Measurements from ENCODE around the gene ZBTB7B. TPM values are rescaled to one million over a fixed set of nuclear protein-coding genes. Genes with fewer than 3 reads are reported as not detected.

ZBTB7B gene
- total RNA-seq, 1 donor from 2014 or later: 83.1 TPM

DNA sequence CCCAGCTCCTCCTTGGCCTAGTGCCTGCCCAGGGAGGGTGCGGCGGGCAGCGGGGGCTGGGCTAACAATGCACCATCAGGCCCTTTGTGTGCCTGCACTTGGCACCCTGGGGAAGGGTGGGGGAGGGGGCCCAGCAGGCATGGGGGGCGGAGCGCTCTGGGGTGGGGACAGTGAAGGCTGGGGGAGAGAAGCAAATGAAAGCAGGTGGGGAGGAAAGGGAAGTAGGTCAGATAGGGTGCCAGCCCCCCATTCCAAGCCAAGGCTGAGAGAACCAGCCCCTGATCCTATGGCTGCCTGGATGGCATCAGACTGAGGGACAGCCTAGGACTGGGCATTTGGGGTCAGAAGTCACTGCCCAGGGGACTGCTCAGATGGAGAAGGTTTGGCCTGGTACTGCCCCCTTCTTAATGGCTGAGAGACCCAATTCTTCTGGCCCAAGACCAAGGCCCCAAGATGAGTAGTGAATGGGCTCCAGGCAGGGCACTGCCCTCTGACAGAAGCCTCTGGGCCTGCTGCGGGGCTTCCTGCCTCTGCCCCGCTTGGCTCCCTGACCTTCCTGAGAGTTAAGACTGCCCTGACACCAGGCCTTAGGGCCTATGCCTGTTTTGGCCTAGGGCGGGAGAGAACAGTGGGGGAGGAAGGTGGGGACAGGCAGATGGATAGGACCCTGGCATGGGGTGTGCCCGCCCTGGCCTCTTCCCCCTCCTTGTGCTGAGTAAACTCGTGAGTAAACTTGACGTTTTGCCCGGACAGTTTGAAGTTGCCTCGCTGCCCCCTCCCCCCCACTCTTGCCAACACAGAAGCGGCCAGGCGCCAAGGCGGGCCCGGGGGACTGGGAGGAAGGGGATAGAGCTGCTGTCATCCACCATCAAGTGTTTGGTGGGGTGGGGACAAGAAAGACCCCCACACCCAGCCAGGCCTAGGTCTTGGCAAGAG, 2.7 kb downstream of the ZBTB7B start:
- peak overlapping the region; percentile 97 to 98 for H3K27ac ChIP-seq
- peaks cover 18 to 48% of the 10 kb centered on the region in 2 donors for H3K4me1 ChIP-seq
- TF ChIP-seq, protein P1, sequence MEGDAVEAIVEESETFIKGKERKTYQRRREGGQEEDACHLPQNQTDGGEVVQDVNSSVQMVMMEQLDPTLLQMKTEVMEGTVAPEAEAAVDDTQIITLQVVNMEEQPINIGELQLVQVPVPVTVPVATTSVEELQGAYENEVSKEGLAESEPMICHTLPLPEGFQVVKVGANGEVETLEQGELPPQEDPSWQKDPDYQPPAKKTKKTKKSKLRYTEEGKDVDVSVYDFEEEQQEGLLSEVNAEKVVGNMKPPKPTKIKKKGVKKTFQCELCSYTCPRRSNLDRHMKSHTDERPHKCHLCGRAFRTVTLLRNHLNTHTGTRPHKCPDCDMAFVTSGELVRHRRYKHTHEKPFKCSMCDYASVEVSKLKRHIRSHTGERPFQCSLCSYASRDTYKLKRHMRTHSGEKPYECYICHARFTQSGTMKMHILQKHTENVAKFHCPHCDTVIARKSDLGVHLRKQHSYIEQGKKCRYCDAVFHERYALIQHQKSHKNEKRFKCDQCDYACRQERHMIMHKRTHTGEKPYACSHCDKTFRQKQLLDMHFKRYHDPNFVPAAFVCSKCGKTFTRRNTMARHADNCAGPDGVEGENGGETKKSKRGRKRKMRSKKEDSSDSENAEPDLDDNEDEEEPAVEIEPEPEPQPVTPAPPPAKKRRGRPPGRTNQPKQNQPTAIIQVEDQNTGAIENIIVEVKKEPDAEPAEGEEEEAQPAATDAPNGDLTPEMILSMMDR (IDR thresholded peaks at IDR 0.05): no peak
- no peaks in the 10 kb centered on the region for H3K27me3 ChIP-seq
- no peaks in the 10 kb centered on the region for H3K9me3 ChIP-seq
- intact Hi-C loops (cut with DNase I): no loop called here
- no peaks in the 10 kb centered on the region for H3K36me3 ChIP-seq
- DNase-seq (ENCODE audit: low spot score in 2 of 2): peak; percentile 44 to 88
- peak overlapping the region; percentile 92 to 94 for H3K4me3 ChIP-seq

DNA sequence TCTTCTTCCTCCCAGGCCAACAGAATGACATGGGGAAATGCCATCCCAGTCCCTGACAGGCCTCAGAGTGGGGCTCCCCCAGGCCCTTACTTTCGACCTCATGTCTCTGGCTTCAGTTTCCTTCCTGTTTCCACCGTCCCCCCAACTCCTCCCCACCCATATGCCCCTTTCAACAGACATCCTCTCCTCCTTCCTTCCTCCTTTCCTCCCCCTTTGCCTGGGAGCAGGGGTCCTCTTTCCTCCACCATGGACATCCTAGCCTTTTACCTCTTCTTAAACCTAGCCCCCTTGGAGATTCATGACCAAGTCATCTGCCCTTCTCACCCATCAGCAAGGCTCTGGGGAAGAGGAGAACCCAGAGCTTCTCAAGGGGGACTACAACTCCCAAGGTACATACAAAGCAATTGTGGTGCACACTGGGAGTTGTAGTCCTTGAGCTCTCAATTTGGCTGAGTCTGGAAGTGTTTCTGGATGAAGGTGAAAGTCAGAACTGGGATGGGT, 4.0 kb downstream of the ZBTB7B start:
- peak overlapping the region; percentile 97 to 98 for H3K27ac ChIP-seq
- no peak overlapping the region for H3K4me3 ChIP-seq
- H3K36me3 ChIP-seq: no peaks in the 10 kb centered on the region
- TF ChIP-seq, protein P1 (IDR thresholded peaks at IDR 0.05): no peak
- no peaks in the 10 kb centered on the region for H3K27me3 ChIP-seq
- DNase-seq (ENCODE audit: low spot score in 2 of 2): no peak
- intact Hi-C loops (cut with DNase I): no loop called here
- H3K4me1 ChIP-seq: peaks cover 18 to 54% of the 10 kb centered on the region in 2 donors
- H3K9me3 ChIP-seq: no peaks in the 10 kb centered on the region

DNA sequence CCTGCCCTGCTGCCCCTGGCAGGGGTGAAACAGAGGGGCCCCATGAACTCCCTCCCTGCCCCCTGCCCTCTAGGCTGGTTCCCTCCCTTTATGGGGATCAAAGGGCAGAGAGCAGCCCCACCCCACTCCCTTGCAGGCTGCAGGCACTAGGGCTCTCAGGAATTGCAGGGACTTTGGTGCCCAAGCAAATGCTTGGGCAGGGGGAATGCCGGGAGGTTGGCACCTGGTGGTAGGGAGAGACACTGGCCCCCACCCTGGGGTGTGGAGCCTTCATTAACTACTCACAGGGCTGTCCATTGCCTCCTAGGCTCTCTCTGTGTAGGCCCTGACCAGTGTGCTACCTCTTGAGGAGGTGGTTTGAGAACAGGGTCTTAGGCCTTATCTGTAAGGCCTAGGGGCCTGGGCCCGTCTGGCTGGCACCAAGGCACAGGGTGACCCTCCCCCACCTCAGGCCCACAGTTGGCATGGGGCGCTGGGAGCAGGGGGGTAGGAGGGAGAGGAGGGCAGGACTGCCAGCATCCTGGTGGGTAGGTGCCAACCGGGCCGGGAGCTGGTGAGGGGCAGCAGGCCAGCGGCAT, 4.7 kb downstream of the ZBTB7B start:
- DNase-seq (ENCODE audit: low spot score in 2 of 2): no peak
- Histone ChIP-seq H3K4me3 (peak overlapping the region in 1 of 2 donors; percentile 37), H3K4me1 (peaks cover 18 to 61% of the 10 kb centered on the region in 2 donors), H3K27me3 (no peaks in the 10 kb centered on the region), H3K9me3 (no peaks in the 10 kb centered on the region), H3K27ac (peak overlapping the region; percentile 73 to 98), H3K36me3 (no peaks in the 10 kb centered on the region)
- TF ChIP-seq, protein P1 (IDR thresholded peaks at IDR 0.05): no peak
- intact Hi-C loops (cut with DNase I): no loop called here

DNA sequence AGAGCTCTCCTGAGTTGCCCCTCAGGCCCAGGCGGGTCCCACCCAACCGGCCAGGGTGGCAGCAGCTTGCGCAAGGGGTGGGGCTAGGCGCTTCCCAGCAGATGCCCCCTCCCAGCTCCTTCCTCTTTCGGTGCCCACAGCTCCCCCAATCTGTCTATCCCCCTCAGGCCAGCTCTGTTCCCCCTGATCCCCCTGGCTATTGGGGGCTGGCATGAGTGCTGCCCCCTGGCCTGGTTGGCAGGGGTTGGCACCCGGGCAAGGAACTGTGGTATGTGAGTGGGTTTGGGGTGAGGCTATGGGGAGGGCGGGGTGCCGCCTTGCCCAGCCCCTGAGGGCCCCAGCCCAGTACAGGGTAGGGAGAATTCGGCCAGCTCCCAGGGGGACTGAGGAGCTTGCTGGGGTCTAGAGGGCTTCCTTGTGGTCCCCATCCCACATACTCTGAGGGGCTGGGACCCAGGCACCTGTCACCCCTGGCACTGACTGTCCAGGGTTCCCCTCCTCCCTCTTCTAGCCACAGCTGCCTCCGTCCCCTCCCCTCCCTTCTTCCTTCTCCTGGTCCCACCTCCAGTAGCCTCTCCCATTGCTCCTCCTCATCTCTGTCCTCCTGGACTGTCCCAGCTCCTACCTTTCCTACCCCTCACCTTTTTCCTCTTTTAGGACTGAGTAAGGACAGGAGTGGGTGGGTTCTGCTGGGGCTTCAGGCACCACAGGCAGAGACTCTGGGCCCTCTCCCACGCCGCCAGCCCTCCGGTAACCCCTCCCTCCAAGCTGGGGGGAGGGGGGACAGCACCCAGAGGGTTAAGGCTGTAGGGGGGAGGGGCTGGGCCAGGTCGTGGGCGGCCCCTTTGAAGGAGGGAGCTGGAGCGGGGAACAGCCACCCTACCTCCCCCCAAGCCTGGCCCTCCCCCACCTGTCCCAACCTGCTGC, 5.7 kb downstream of the ZBTB7B start:
- intact Hi-C loops (cut with DNase I): no loop called here
- DNase-seq (ENCODE audit: low spot score in 2 of 2): no peak
- Histone ChIP-seq H3K4me3 (peak overlapping the region in 1 of 2 donors; percentile 37), H3K27ac (peak overlapping the region; percentile 73 to 98), H3K9me3 (no peaks in the 10 kb centered on the region), H3K4me1 (peaks cover 18 to 62% of the 10 kb centered on the region in 2 donors), H3K27me3 (no peaks in the 10 kb centered on the region), H3K36me3 (no peaks in the 10 kb centered on the region)
- TF ChIP-seq, protein P1 (IDR thresholded peaks at IDR 0.05): no peak

DNA sequence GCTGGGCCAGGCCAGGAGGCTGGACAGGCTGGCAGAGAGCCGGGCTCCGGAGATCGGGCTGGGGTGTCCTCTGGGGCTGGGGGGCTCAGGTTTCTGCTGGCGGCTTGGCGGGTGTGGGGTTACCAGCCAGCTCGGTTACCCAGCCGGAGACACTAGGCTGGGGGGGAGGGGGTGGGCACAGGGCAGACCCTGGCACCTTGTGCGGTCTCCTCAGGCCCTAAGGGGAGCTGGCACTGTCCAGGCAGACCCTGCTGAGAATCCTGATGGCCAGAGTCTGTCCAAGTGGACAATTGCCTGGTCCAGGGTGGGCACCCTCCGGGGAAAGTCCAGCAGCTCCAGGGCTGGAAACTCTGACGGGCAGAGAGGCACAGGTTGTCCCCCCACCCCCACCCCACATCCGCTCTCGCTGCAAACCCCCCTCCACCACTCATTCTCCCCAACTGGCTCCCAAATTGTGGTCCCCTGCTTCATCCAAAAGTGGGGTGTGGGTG, 6.7 kb downstream of the ZBTB7B start:
- no peak for DNase-seq (ENCODE audit: low spot score in 2 of 2)
- Histone ChIP-seq H3K4me3 (peak overlapping the region in 1 of 2 donors; percentile 37), H3K36me3 (peaks cover 2 to 4% of the 10 kb centered on the region in 2 donors), H3K4me1 (peaks cover 16 to 62% of the 10 kb centered on the region in 2 donors), H3K27me3 (no peaks in the 10 kb centered on the region), H3K9me3 (no peaks in the 10 kb centered on the region), H3K27ac (peak overlapping the region; percentile 73 to 98)
- TF ChIP-seq, protein P1 (IDR thresholded peaks at IDR 0.05): no peak
- intact Hi-C loops (cut with DNase I): no loop called here
